CD4-positive, alpha-beta T cell treated with Interleukin-15 for 4 hours (primary cell): ENCODE measurements around the gene DSCAML1.

ENCODE experiments used
- DNase-seq: peaks from one replicate; pipeline ENCODE4 v3.0.0-alpha.2; 2020; ENCODE audit warnings: low spot score

Gene DSCAML1

GRCh38 chr11:117634756-117635603, 162.0 kb downstream of the DSCAML1 start:
- no peak for DNase-seq

- no peak for DNase-seq
Measured at GRCh38 chr11:117633976-117634755, 162.8 kb downstream of the DSCAML1 start.

- no peak for DNase-seq
Measured at GRCh38 chr11:117633186-117633754, 163.7 kb downstream of the DSCAML1 start.

GRCh38 chr11:117632306-117632705, 164.7 kb downstream of the DSCAML1 start:
- DNase-seq = no peak

GRCh38 chr11:117631336-117632140, 165.5 kb downstream of the DSCAML1 start:
- no peak for DNase-seq

- no peak for DNase-seq
Measured at GRCh38 chr11:117629891-117630538, 167.0 kb downstream of the DSCAML1 start.

- DNase-seq = no peak
Measured at GRCh38 chr11:117629146-117629545, 167.9 kb downstream of the DSCAML1 start.

- no peak for DNase-seq
Measured at GRCh38 chr11:117627259-117627658, 169.8 kb downstream of the DSCAML1 start.

- DNase-seq = no peak
Measured at GRCh38 chr11:117626576-117626975, 170.4 kb downstream of the DSCAML1 start.

- DNase-seq = no peak
Measured at GRCh38 chr11:117625237-117625636, 171.8 kb downstream of the DSCAML1 start.

- DNase-seq = no peak
Measured at GRCh38 chr11:117623831-117624271, 173.2 kb downstream of the DSCAML1 start.

GRCh38 chr11:117621226-117621625, 175.8 kb downstream of the DSCAML1 start:
- no peak for DNase-seq

- no peak for DNase-seq
Measured at GRCh38 chr11:117620659-117621058, 176.4 kb downstream of the DSCAML1 start.

GRCh38 chr11:117620086-117620485, 176.9 kb downstream of the DSCAML1 start:
- no peak for DNase-seq

GRCh38 chr11:117619661-117620060, 177.4 kb downstream of the DSCAML1 start:
- DNase-seq = no peak

GRCh38 chr11:117618982-117619355, 178.0 kb downstream of the DSCAML1 start:
- DNase-seq = no peak

- no peak for DNase-seq
Measured at GRCh38 chr11:117618302-117618981, 178.6 kb downstream of the DSCAML1 start.

GRCh38 chr11:117616979-117617378, 180.0 kb downstream of the DSCAML1 start:
- no peak for DNase-seq

- DNase-seq = no peak
Measured at GRCh38 chr11:117614728-117615127, 182.3 kb downstream of the DSCAML1 start.

- no peak for DNase-seq
Measured at GRCh38 chr11:117613521-117613920, 183.5 kb downstream of the DSCAML1 start.

GRCh38 chr11:117612177-117612576, 184.8 kb downstream of the DSCAML1 start:
- DNase-seq = no peak
